ENCODE results near the gene TMIGD1.

The TMIGD1 gene

GRCh38 chr17:30341703-30342249, 7.9 kb upstream of the TMIGD1 start:
- peak in 1 of 2 donors; percentile 5 for DNase-seq (ENCODE audit: low read depth in 2 of 2)
- H3K4me3 ChIP-seq (replicated peaks in 1 of 2; ENCODE audit: low read depth in 2 of 2, low read length in 2 of 2), result no peak overlapping the region
- TF ChIP-seq CTCF (IDR thresholded peaks at IDR 0.05; ENCODE audit: low read depth, low read length), result no peak

GRCh38 chr17:30340801-30341356, 7.0 kb upstream of the TMIGD1 start:
- no peak for TF ChIP-seq CTCF (IDR thresholded peaks at IDR 0.05; ENCODE audit: low read depth, low read length)
- peak; percentile 57 to 74 for DNase-seq (ENCODE audit: low read depth in 2 of 2)
- no peak overlapping the region for H3K4me3 ChIP-seq (replicated peaks in 1 of 2; ENCODE audit: low read depth in 2 of 2, low read length in 2 of 2)

- TF ChIP-seq CTCF (IDR thresholded peaks at IDR 0.05; ENCODE audit: low read depth, low read length), result no peak
- H3K4me3 ChIP-seq (replicated peaks in 1 of 2; ENCODE audit: low read depth in 2 of 2, low read length in 2 of 2), result no peak overlapping the region
- no peak for DNase-seq (ENCODE audit: low read depth in 2 of 2)
Observed at GRCh38 chr17:30339086-30339485, 5.2 kb upstream of the TMIGD1 start.

- no peak overlapping the region for H3K4me3 ChIP-seq (replicated peaks in 1 of 2; ENCODE audit: low read depth in 2 of 2, low read length in 2 of 2)
- no peak for DNase-seq (ENCODE audit: low read depth in 2 of 2)
- no peak for TF ChIP-seq CTCF (IDR thresholded peaks at IDR 0.05; ENCODE audit: low read depth, low read length)
Observed at GRCh38 chr17:30337393-30337999, 3.6 kb upstream of the TMIGD1 start.

GRCh38 chr17:30336369-30337171, 2.7 kb upstream of the TMIGD1 start:
- peak; percentile 62 to 81 for DNase-seq (ENCODE audit: low read depth in 2 of 2)
- H3K4me3 ChIP-seq (replicated peaks in 1 of 2; ENCODE audit: low read depth in 2 of 2, low read length in 2 of 2), result no peak overlapping the region
- TF ChIP-seq CTCF (IDR thresholded peaks at IDR 0.05; ENCODE audit: low read depth, low read length), result peak; percentile 47

GRCh38 chr17:30334421-30334820, 564 bp upstream of the TMIGD1 start:
- H3K4me3 ChIP-seq (replicated peaks in 1 of 2; ENCODE audit: low read depth in 2 of 2, low read length in 2 of 2), result no peak overlapping the region
- DNase-seq (ENCODE audit: low read depth in 2 of 2), result peak in 1 of 2 donors; percentile 44
- no peak for TF ChIP-seq CTCF (IDR thresholded peaks at IDR 0.05; ENCODE audit: low read depth, low read length)
